Prostate gland (tissue), 2 donors: ENCODE measurements around the gene ACOT11.

ENCODE experiments used
- CTCF ChIP-seq, 4 experiments: fragments of 200-600 bp in 2 of 4; fragments of 450-650 bp in 2 of 4; sonication (generic) in 2 of 4; IDR thresholded peaks; 1 replicate in 3 of 4; 2 replicates in 1 of 4; pipeline ENCODE4 v1.5.1; 2016 to 2019; ENCODE audit warnings: antibody characterized with exemption in 4 of 4, mild to moderate bottlenecking in 2 of 4, moderate library complexity in 2 of 4
- POLR2A ChIP-seq: fragments of 450-650 bp; IDR thresholded peaks from one replicate; pipeline ENCODE4 v1.6.1; 2016; ENCODE audit warnings: antibody characterized with exemption, mild to moderate bottlenecking

GRCh38 chr1:54538538-54538937 lies 9.5 kb upstream of the ACOT11 start:
- TF ChIP-seq POLR2A (no peak), CTCF (IDR thresholded peaks at IDR 0.05) (no peak)
